Pulmonary artery endothelial cell (primary cell): Measurements from ENCODE around the gene DUSP7. TPM values are rescaled to one million over a fixed set of nuclear protein-coding genes. Genes with fewer than 3 reads are reported as not detected.

Experiments used
- DNase-seq: peaks from one replicate; pipeline ENCODE4 v3.0.0-alpha.2; 2011; ENCODE audit warnings: low read depth, low spot score
- total RNA-seq: library from RNA; depleted of rRNA; stranded (reverse); fragments of >200 nt; gene quantifications from 2 replicates; pipeline ENCODE4 v1.2.3, GENCODE V29; 2014

The DUSP7 gene
- total RNA-seq, 1 donor from 2014 or later, result 10.7 TPM

DNA sequence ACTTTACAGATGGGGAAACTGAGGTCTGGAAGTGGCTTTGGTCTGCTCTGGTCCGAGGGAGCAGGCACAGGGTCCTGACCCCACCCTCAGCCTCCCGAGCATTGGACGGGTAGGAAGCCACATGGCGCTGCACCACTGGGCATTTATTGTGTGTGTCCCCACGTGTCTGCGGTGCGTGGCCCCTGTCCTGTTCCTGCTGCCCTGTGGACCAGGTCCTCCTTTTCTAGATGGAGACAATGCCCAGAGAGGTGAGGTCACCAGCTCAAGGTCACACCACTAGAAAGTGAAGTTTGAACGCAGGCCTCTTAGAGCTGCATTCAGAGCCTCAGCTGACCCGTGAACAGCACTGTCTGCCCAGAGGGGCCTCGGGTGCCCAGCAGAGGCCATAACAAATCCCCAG lies 26.8 kb downstream of the DUSP7 start:
- DNase-seq, result no peak

DNA sequence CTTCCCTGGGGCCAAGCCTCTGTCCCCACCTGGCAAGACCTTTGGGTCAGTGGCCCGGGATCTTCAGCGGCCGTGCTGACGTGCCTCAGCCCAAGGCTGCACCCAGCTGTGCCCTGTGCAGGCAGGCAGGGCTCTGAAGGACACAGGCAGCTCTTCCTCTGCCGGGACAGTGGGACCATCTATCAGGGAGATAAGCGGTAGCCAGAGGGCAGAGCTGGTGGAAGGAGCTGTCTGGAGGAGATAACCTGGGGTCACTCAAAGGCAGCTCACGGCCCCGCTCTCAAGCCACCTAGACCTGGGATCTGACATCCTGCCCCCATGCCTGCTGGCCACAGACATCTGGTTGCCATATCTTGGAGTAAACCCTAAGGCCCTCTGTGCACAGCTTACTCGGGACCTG lies 27.3 kb downstream of the DUSP7 start:
- no peak for DNase-seq

DNA sequence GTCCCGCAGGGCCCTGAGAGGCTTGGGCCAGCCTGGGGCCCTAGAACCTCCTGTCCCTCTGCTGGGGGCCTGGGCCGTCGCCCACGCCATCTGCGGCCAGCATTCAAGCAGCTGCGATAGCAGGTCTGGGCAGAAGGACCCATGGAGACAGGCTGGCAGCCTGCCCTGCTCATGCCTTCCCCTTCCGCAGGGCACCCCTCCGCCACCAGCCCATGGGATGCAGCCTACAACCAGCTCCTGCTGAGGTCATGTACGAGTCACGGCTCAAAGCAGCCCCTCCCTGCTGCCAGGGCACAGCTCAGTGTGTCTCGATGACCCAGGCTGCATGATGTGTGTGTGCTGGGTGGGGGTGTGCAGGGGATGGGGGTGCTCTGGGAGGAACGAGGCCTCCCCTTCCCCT lies 27.8 kb downstream of the DUSP7 start:
- DNase-seq, result no peak

DNA sequence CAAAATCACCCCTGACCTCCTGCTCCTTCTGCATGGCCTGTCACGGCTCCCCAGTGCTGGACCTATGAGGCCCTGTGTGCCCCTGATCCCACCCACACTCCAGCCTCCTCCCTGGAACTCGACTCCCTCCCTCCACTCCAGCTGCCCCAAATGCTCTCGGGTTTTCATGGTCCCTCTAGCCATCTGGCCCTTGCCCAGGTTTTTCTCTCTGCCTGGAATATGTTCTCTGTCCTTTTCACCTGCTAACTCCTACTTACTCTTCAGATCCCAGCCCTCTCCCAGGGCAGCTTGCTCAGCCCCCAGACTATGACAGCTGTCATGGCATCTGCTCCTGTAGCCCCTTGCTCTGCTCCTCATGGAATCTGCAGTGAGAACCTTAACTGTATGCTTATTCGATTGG lies 30.3 kb downstream of the DUSP7 start:
- no peak for DNase-seq

DNA sequence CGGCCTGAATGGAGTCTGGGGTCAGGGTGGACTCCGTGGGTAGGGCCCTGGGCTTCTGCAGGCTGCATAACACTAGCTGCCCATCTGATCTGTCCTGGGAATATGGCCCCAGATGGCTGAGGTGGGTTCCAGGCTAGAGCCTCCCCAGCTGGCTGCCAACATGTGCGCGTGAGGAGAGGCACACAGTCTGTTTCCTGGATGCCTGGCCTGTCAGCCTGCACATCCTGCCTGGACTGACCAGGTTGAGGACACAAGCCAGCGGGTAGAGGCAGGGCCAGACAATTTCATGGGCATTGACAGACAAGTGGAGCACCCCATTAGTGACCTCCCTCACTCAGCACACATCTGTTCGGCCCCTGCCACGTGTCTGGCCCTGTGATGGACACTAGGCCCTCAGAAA lies 30.9 kb downstream of the DUSP7 start:
- no peak for DNase-seq

DNA sequence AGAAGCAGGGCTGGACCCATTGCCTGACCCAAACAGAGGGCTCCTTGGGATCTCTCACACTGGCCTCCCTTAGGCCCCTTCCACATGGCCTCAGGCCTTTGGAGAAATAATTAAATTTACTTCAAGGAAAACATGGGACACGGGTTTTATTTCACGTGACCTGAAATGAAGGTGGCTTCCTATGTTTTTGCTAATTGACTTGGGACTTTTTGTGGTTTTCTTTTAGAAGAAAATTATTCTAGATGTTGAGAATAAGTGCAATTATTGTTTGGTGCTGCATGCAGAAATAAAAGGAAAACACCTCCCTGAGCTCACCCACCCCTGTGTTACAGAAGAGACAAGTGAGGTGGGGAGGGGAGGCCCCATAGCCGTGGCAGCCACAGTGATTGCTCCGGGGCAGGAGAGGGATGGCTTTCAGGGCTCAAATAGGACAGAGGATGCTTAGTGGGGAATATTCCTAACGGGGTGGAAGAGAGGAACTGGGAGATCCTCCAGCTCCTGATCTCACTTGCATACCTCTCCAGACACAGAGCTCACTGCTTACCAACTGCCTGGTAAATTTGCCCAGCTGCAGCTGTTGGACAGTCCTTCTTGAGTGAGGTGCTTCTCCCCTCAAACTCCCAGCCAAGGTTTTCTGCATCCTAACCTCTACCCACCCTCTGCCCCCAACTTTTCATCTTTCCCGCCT lies 31.5 kb downstream of the DUSP7 start:
- no peak for DNase-seq

DNA sequence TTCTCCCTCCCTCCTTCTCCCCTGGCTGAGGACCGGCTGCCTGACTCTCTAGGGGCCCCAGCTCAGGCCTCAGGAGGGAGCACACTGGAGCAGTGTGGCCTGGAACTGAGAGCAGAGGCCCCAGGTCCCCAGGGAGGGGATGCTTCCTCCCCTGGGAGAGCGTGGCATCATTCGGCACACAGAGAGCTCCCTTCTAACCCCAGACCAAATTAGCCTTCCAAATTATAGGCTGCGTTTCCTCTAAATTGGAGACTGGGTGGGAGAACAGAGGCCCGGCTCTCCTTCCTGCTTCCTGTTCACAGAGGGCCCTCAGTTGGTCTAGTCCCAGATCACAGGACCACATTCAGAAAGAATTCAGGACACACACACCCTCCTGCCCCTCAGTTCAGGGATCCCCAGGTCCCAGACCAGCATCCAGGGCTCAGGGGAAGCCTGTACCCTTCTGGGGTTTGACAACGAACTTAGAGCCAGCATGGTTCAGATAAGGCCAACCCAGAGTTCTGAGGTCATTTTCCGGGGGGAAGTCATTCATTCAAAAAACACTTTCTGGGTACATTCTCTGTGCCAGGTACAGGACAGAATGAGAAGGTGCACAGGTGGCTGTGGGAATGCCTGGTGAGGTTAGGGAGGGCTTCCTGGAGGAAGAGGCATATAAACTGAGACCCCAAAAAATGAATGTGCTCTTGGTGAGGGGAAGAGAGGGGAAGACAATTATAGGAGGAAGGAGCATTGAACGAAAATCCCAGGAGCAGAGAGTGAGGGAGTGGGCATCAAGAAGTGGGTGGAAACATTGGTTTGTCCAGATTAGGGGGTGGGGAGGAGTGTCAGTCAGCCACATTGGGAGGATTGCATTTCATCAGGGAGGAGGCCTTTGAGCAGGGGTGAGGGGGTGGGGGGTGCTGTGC lies 32.3 kb downstream of the DUSP7 start:
- DNase-seq, result no peak

DNA sequence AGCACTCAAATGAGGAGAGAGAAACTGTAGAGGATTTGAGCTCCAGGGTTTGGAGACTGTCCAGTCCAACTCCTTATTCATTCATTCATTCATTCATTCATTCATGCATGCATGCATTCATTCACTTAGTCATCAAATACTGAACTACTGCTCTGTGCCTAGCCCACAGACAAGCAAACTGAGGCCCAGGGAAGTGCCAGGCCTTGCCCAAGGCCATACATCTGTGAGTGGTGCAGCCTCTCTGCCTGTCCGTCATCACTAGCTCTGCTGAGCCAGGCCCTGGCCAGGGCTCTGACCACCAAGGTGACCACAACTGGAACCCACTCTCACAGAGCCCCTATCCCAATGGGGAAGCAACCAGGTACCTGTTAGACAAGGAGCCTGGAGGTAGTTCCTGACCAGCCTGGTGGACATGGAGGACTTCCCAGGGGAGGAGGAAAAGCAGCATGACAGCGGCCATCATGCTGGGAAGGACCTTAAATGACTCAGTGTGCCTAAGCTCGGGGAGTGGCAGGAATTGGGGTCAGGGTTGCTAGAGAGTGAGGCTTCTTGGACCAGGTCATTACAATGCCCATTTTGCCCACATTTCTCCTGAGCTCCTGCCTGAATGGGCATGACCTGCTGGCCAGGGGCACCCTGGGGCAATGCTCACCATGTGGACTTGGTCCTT lies 33.1 kb downstream of the DUSP7 start:
- DNase-seq, result no peak

DNA sequence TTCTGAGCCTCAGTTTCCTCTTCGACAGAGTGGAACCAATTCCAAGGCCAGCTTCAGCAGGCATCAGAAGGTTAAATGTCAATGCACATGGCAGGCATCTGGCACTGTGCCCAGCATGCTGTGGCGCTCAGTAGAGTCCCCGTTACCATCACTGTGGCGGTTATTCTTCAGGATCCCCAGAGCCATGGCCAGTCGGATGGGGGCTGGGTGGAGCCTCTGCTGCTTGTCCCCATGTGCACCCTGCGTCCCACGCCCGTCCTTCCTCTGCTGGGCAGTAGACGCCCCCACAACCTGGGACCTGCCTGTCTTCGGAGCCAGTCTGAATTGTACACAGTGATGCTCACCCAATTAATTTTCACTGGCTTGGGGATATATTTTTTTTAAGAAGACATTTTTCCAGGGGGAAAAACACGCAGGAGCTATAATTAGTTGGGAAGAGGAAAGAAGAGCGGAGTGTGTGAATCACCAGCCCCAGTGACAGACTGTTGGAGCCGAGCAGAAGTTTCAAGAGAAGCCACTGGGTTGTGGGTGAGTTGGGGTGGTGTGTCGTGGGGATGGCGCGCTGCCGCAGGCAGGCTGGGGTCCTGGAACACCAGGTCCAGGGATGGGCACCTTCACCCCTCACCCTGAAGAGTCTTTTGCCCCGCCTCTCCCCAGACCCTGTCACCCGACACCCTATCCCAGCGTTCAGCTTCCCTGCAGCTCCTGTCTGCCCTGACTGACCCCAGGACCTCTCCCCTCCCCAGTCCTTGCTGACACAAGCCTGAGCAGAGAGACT lies 33.9 kb downstream of the DUSP7 start:
- no peak for DNase-seq

DNA sequence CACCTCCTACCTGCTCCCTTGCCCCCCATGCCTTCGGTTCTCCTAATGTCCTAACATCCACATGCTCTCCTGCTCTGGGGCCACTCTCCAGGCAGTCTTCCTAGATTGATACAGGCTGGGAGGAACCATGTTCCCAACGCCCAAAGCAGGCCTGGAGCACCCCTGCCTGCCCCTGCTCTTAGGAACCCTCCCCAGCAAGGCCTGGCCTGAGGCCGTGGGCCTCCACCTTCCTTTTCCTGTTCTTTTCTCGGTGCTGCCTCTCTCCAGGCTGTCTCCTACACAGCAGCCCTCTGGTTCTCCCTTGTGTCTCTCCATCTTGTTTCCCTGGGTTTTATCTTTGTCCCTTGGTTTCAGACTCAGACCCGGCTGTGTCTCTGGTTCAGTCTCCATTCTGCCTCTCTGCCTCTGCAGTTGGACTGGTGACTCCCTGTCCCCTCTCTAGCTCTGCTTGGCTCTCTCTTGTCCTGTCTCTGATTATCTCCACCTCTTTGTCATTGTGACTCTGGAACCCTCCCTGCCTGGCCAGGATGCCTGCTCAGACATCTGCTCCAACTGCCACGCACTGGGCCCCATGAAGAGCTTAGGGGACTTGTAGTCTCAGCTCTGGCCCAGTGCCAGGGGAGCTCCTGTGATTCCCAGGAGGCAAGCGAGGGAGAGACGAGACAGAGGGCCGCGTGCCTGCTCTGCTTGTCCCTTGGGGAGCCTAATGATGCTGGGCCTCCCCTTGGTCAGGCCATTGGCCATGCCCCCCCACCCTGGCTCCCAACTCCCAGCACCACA lies 34.7 kb downstream of the DUSP7 start:
- no peak for DNase-seq

DNA sequence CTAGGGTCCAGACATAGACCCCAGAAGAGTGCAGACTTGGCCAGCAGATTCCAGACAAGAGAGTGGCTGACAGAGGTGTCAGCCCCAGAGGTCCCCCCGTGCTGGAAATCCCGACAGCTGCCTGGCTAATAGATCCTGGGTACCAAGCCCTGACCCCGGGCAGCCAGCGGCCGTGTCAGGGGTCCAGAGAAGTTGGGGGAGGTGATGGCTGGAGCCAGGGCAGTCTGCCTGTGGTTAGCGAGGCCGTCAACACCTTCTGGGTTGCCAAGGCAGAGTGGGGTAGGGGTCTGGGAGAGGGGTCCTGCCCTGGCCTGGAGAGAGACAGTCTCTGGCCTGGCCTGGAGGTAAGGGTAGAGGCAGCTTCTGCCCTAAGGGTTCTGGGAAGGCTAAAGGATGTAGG lies 35.6 kb downstream of the DUSP7 start:
- DNase-seq, result no peak

DNA sequence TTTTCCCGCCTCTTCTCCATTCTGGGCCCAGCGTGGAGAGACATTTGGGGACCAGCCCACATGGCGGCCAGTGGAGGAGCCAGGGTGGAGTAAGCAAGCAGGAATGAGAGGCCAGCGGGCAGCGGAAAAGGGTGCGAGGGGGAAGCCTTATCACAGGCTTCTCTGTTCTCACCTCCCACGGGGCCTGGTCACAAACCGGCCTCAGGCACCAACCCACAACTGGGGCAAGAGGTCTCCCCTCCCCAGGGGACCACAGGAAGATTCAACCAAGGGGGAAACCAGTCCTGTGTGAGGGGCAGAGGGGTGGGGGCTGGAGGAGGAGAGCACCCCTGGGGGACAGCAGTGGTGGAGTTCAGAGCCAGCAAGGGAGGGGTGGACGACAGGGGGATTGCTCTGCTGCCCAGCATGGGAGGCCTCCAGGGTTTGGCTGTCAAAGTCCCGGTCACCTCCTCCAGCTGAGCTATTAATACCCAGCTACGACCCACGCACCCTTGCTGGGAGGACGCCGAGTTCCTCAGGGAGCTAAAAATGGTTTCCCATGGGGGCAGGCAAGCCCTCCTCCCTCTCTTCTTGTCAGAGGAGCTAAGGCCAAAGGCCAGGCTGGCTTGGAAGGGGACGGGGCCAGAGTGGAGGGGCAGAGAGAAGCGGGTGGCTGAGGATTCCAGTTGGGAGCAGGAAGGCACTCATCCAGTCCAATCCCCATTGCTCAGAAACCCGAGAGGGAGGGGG lies 36.9 kb downstream of the DUSP7 start:
- no peak for DNase-seq

DNA sequence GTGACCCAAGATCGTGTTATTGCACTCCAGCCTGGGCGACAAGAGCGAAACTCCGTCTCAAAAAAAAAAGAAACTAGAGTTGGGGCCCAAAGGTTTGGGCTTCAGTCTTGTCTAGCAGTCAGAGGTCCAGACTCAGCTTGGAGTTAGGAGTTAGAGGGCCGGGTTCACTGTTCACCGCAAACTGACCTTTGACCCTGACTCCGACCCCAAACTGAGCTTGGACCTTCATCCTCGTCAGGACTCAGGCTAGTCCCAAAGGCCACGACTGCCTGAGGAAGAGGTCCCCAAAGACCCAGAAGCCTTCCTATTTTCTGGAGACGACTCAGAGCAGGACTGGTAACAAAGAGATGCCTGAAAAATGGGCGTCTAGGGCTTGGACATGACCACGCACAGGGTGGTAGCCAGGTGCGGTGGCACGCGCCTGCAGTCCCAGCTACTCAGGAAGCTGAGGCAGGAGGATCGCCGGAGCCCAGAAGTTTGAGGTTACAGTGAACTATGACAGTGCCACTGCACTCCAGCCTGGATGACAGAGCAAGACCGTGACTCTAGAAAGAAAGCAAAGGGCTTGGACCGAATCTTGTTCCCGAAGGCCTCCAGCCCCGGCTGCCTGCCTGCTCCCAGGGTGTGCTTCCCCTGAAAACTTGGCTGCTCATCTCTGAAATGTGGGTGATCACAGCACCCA lies 37.9 kb downstream of the DUSP7 start:
- no peak for DNase-seq

DNA sequence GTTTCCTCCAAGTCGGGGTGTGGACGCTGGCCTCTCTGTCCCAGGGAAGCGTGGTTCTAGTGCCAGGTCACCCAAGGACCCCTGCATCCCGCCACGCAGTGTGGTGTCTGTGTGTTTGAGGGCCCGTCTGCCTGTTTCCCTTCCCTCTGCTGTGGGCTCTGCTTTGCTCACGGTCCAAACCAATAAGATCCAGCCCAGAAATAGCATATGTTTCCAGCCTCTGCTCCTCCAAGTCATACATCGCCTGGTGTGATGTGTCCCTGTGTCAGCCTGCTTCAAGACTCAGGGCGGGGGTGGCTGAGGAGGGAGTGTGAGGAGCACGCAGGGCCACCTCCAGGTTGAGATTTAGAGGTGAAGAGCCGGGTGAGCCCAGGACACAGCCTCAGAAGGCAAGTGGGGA lies 38.8 kb downstream of the DUSP7 start:
- no peak for DNase-seq

DNA sequence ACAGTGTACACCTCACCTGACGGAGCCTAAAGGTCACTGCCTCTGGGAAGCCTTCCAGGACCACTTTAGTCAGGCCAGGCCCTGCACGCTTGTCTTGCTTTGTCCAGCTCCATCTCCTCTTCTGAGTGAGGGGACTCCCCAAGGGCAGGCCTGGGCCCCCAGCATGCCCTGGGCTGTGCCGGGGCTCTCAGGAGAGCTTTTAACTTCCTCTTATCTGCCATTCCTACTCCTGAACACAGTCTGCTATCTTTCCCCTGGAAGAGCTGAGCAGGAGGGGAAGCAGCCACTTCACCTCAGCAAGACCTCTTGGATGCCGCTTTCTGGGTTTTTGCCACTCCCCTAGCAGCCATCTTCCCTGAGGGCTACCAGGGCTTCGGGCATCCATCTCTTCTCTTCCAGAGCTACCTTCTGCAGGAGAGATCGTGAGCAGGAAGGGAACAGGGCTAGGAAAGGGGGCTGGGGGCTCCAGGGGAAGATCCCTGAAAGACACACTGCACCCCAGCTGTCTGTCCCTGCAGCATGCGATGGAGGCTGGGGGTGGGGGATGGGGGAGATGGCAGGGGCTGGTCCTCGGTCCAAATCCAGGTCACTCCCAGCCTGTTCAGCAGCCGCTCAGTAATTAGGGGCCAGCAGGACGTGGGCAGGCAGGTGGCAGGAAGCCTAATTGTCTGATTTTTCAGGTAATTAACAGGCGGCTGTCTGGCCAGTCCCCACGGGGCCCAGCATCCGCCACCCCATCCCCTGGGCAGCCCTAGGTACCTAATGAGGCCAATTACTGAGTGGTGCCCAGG lies 40.7 kb downstream of the DUSP7 start:
- DNase-seq, result no peak

DNA sequence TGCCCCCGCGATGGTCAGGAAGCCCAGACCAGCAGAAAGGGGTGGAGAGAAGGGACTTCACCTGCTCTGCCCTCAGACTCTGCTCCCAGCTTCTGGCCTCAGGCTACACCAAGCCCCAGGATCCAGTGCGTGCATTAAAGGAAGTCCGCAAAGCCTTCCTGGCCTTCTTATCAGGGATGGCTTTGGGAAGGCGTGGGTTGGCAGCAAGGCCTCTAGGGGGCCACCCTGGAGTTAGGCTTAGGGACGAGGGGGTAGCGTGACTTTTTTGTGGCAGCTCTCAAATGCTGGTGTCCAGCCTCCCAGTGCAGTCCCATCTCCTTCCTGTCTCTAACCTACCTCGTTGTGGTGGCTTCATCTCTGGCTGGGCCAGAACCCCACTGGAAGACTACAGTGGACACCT lies 41.8 kb downstream of the DUSP7 start:
- no peak for DNase-seq

DNA sequence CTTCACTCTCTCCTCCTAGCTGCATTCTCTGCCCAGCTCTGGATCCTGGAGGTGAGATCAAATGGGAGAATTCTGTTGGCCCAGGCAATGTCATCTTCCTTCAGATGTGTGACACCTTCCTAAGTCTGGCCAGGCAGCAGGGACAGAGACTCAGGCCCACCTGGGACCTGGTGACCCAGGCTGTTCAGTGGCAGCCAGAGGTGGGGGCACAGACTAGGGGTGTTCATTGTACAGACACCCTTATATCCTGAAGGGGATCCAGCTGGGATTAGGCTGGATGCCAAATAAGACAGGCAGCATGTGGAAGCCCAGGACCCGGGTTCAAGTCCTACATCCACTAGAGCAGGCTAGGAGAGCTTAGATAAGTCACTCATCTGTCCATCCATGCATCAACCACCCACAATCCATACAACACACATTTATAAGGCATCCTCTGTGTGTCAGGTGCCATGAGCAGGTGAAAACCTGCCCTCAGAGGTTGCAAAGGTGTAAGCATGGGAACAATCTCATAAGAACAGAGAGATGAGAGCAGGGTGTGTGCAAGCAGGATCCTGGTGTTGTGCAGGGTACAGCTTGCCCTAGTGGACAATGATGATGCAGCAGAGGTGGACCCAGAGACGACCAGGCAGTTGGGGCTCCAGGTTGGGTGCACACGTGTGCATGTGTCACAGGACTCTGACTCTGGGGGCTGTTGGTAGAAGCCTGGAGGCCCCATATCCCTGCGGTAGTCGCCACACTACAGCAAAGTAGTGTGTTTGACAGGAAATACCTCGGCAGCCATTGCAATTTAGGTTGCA lies 42.4 kb downstream of the DUSP7 start:
- DNase-seq, result no peak

DNA sequence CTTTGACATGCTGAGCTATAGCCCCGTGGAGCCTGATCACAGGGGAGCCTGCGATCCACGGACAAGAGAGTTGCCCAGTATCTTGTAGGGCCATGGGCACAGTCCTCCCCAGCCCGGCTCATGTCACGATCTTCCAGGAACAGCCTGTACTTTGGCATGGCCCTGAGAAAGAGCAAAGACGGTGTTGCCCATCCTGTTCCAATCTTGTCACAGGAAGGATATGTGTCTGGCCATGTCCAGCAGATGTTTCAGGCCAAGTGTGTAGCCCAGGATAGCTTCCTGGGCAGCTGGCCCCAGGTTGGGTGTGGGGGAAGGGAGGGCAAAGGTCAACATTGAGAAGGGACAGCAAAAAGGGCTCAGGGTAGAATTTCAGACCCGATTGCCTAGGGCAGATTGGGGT lies 43.7 kb downstream of the DUSP7 start:
- DNase-seq, result no peak
